ENCODE results near the gene TMEM59L.

- TF ChIP-seq ATF2 (tag by site-specific recombination; IDR thresholded peaks at IDR 0.05; ENCODE audit: low read depth) = no peak
- no peak for TF ChIP-seq CTCF (tag by site-specific recombination; IDR thresholded peaks at IDR 0.05)
- no peak for TF ChIP-seq KLF17 (tag by site-specific recombination; IDR thresholded peaks at IDR 0.05)
- no peak for TF ChIP-seq ZNF76 (tag by site-specific recombination; IDR thresholded peaks at IDR 0.05; ENCODE audit: borderline replicate concordance, low read depth)
- TF ChIP-seq ZNF600 (tag by site-specific recombination; IDR thresholded peaks at IDR 0.05) = no peak
- TF ChIP-seq REST (tag by site-specific recombination; IDR thresholded peaks at IDR 0.05) = no peak
- no peak for TF ChIP-seq ZSCAN30 (tag by site-specific recombination; IDR thresholded peaks at IDR 0.05)
- TF ChIP-seq PBX3 (CRISPR knock-in tag; IDR thresholded peaks at IDR 0.05) = no peak
- TF ChIP-seq TCF7L2 (IDR thresholded peaks at IDR 0.05; ENCODE audit: borderline replicate concordance, low read depth, low read length) = no peak
- no peak for TF ChIP-seq ZBTB11 (tag by site-specific recombination; conservative IDR thresholded peaks at IDR 0.05; ENCODE audit: low read depth)
- TF ChIP-seq OVOL3 (tag by site-specific recombination; IDR thresholded peaks at IDR 0.05) = no peak
- no peak for TF ChIP-seq ZNF571 (tag by site-specific recombination; IDR thresholded peaks at IDR 0.05)
- TF ChIP-seq ZNF473 (tag by site-specific recombination; IDR thresholded peaks at IDR 0.05) = no peak
- no peak for TF ChIP-seq ZNF341 (tag by site-specific recombination; IDR thresholded peaks at IDR 0.05; ENCODE audit: low read depth)
These were observed 8.2 kb downstream of the TMEM59L start for GRCh38 chr19:18620902-18621301.
